Heart left ventricle (tissue), 16 donors: Measurements from ENCODE around the gene CALHM3. TPM values are rescaled to one million over a fixed set of nuclear protein-coding genes. Genes with fewer than 3 reads are reported as not detected.
A peak's percentile ranks its signal among the peaks of the same experiment; 100 is the strongest.

Experiments used
- ATAC-seq, 4 donors: fragments of 200-7000 bp; cut with Tn5 transposase; one replicate each; pipeline ENCODE4 v1.9.1; 2020 to 2022; ENCODE audit warnings: moderate library complexity in 4 of 4, mild to moderate bottlenecking in 3 of 4, moderate number of reproducible peaks in 1 of 4
- DNase-seq, 5 donors: peaks; one replicate each; pipeline ENCODE4 v3.0.0-alpha.2; 2020
- H3K27ac ChIP-seq, 12 donors: fragments of 200-600 bp; sonication (generic) in 4 of 12; one replicate each; pipeline versions ENCODE4 v1.5.0 to v1.8.0; 2016 to 2022; ENCODE audit warnings: mild to moderate bottlenecking in 2 of 12
- H3K27me3 ChIP-seq, 9 donors: fragments of 200-600 bp; sonication (generic) in 2 of 9; one replicate each; pipeline versions ENCODE4 v1.5.1 to v1.8.0; 2016 to 2022; ENCODE audit warnings: mild to moderate bottlenecking in 3 of 9
- H3K36me3 ChIP-seq, 9 donors: fragments of 200-600 bp; sonication (generic) in 2 of 9; one replicate each; pipeline versions ENCODE4 v1.5.0 to v1.8.0; 2018 to 2022; ENCODE audit warnings: mild to moderate bottlenecking in 2 of 9
- H3K4me1 ChIP-seq, 12 donors: fragments of 200-600 bp; sonication (generic) in 4 of 12; one replicate each; pipeline versions ENCODE4 v1.5.0 to v1.8.0; 2016 to 2022; ENCODE audit warnings: mild to moderate bottlenecking in 3 of 12
- H3K4me3 ChIP-seq, 12 donors: fragments of 200-600 bp; sonication (generic) in 4 of 12; one replicate each; pipeline versions ENCODE4 v1.5.0 to v1.8.0; 2017 to 2022; ENCODE audit warnings: mild to moderate bottlenecking in 9 of 12, moderate library complexity in 4 of 12
- H3K9me3 ChIP-seq, 12 donors: fragments of 200-600 bp; sonication (generic) in 4 of 12; one replicate each; pipeline versions ENCODE4 v1.5.0 to v1.8.0; 2016 to 2022; ENCODE audit warnings: mild to moderate bottlenecking in 1 of 12
- CTCF ChIP-seq, 12 donors: fragments of 200-600 bp; sonication (generic) in 4 of 12; IDR thresholded peaks; one replicate each; pipeline versions ENCODE4 v1.5.0 to v1.8.0; 2018 to 2022; ENCODE audit warnings: antibody characterized with exemption in 12 of 12, mild to moderate bottlenecking in 5 of 12
- POLR2A ChIP-seq, 2 donors: fragments of 450-650 bp; IDR thresholded peaks; one replicate each; pipeline ENCODE4 v1.6.1; 2017; ENCODE audit warnings: antibody characterized with exemption in 2 of 2, mild to moderate bottlenecking in 2 of 2, moderate library complexity in 2 of 2
- WGBS, 4 donors: extraction: QIAGEN DNeasy Blood & Tissue Kit in 2 of 4; methylation state at CpG; one replicate each; pipeline versions ENCODE4 v1.1.5 to v1.1.7; 2013 to 2018; 5-methylcytosine and 5-hydroxymethylcytosine counted together
- intact Hi-C, 10 donors: fragments of 100-400 bp; cut with DNase I; formaldehyde crosslinking; loops; one replicate each; pipeline versions ENCODE4 v1.11.1 to v1.14.2; 2022
- polyA plus RNA-seq, 2 donors: library from polyadenylated mRNA; stranded (reverse); fragments of 200-250 nt; gene quantifications; one replicate each; pipeline ENCODE4 v1.2.3, GENCODE V29; 2013
- total RNA-seq, 9 donors: library from RNA; depleted of rRNA in 2 of 9; stranded (reverse); fragments of >200 nt in 2 of 9; fragmentation: NEBNext Ultra II Directional in 3 of 9; extraction: Animal tissue kit (Norgen Biotek cat#: 25700) in 3 of 9; gene quantifications; one replicate each; pipeline versions ENCODE4 v1.1.0 to v1.2.4, GENCODE V29; 2016 to 2023
- donor health status: ischemic (EF 13 %, LVEDD 7.1; RV severe dilation, severe dysfunction).
- donor health status: healthy with polysubstance abuse.
- donor health status: DM: no; HTN: yes; CAD: no.
- donor health status: DM: no; HTN: no; CAD: no.
- donor health status: ischemic (EF 25% LVEDD 6.9; RV normal size, moderate dysfunction).
- donor health status: ischemic (EF 25% LVEDD 5.7; RV mildly dilated, moderate dysfunction).
- donor health status: healthy.
- donor health status: DM: yes; HTN: yes; CAD: no.
- donor health status: ischemic (EF 35%, LVEDD 5.7; RV mildly dilated, moderate dysfunction).
- donor health status: nonischemic (EF 11% LVEDD 7.7; RV severe dilation, severe dysfunction).
- donor health status: DM: yes; HTN: yes; CAD: no.
- donor health status: PGD.
- donor health status: ischemic (EF 29% LVEDD 5.4; RV normal size, mild dysfunction).
- donor health status: nonischemic (EF 23%, LVEDD 6.1; RV moderate dilation, normal function).

The CALHM3 gene
- total and polyA plus RNA-seq, 11 donors, result not detected

- Histone ChIP-seq H3K36me3 (peaks cover 0 to 52% (median 46%) of the 10 kb centered on the region in 9 donors), H3K4me3 (peak overlapping the region in 11 of 12 donors; percentile 58 to 97 (median 78)), H3K27ac (peak overlapping the region; percentile 83 to 98 (median 93)), H3K9me3 (no peaks in the 10 kb centered on the region), H3K27me3 (no peaks in the 10 kb centered on the region), H3K4me1 (peaks cover 10 to 69% (median 54%) of the 10 kb centered on the region in 12 donors)
- TF ChIP-seq POLR2A (IDR thresholded peaks at IDR 0.05) (no peak), CTCF (IDR thresholded peaks at IDR 0.05) (no peak)
- ATAC-seq (no peak), DNase-seq (no peak)
- intact Hi-C loops, result no loop called here
- WGBS, 4 donors, result 78 to 85% (median 84%) methylated on average over 9 to 12 of the region's 12 CpGs
These were observed 28.8 kb downstream of the CALHM3 start for GRCh38 chr10:103450201-103450695.

GRCh38 chr10:103449208-103450144 is 29.6 kb downstream of the CALHM3 start:
- no peak for DNase-seq
- Histone ChIP-seq H3K27ac (peak overlapping the region in 11 of 12 donors; percentile 47 to 98 (median 93)), H3K36me3 (peaks cover 0 to 60% (median 53%) of the 10 kb centered on the region in 9 donors)

GRCh38 chr10:103448746-103449145 is 30.3 kb downstream of the CALHM3 start:
- Histone ChIP-seq H3K4me1 (peaks cover 10 to 84% (median 70%) of the 10 kb centered on the region in 12 donors), H3K27ac (peak overlapping the region in 10 of 12 donors; percentile 67 to 98 (median 93)), H3K27me3 (no peaks in the 10 kb centered on the region), H3K4me3 (peak overlapping the region in 7 of 12 donors; percentile 27 to 97 (median 85)), H3K9me3 (no peaks in the 10 kb centered on the region), H3K36me3 (peaks cover 0 to 67% (median 61%) of the 10 kb centered on the region in 9 donors)
- no peak for TF ChIP-seq CTCF (IDR thresholded peaks at IDR 0.05)
- TF ChIP-seq POLR2A (IDR thresholded peaks at IDR 0.05), result no peak
- ATAC-seq (peak in 3 of 4 donors; percentile 29 to 65 (median 56)), DNase-seq (peak in 4 of 5 donors; percentile 59 to 85 (median 68))
- intact Hi-C loops, result no loop called here
- WGBS, 4 donors, result 51 to 70% (median 65%) methylated on average over 1 of the region's 1 CpG

More at GRCh38 chr10:103449208-103450144, 29.6 kb downstream of the CALHM3 start:
- intact Hi-C loops, result no loop called here
- H3K9me3 ChIP-seq, result no peaks in the 10 kb centered on the region
- WGBS, 4 donors, result 83 to 88% (median 87%) methylated on average over 30 to 34 of the region's 34 CpGs
- peak overlapping the region in 9 of 12 donors; percentile 63 to 97 (median 79) for H3K4me3 ChIP-seq
- ATAC-seq, result no peak
- H3K4me1 ChIP-seq, result peaks cover 10 to 76% (median 62%) of the 10 kb centered on the region in 12 donors
- no peaks in the 10 kb centered on the region for H3K27me3 ChIP-seq
- TF ChIP-seq CTCF (IDR thresholded peaks at IDR 0.05), result no peak
- no peak for TF ChIP-seq POLR2A (IDR thresholded peaks at IDR 0.05)

- 95 to 98% (median 98%) methylated on average over 18 to 23 of the region's 23 CpGs for WGBS, 4 donors
- Histone ChIP-seq H3K27ac (peak overlapping the region in 11 of 12 donors; percentile 55 to 94 (median 79)), H3K4me1 (peaks cover 10 to 87% (median 77%) of the 10 kb centered on the region in 12 donors), H3K9me3 (no peaks in the 10 kb centered on the region), H3K27me3 (no peaks in the 10 kb centered on the region), H3K36me3 (peaks cover 0 to 81% (median 76%) of the 10 kb centered on the region in 9 donors), H3K4me3 (no peak overlapping the region)
- intact Hi-C loops, result no loop called here
- TF ChIP-seq CTCF (IDR thresholded peaks at IDR 0.05) (no peak), POLR2A (IDR thresholded peaks at IDR 0.05) (no peak)
- no peak for DNase-seq
- ATAC-seq, result no peak
These were observed 31.9 kb downstream of the CALHM3 start for GRCh38 chr10:103447187-103447586.
